ENCODE measurements around the gene HSPG2. TPM values are rescaled to one million over a fixed set of nuclear protein-coding genes. Genes with fewer than 3 reads are reported as not detected.
"Not testable (repeated sequence)": the region's sequence is repeated elsewhere in the genome, so short reads cannot be mapped to it uniquely, and the experiment has no call there.

Gene HSPG2
- total RNA-seq, 4 donors from 2014 or later = 311 to 1,021 (median 351) TPM

DNA sequence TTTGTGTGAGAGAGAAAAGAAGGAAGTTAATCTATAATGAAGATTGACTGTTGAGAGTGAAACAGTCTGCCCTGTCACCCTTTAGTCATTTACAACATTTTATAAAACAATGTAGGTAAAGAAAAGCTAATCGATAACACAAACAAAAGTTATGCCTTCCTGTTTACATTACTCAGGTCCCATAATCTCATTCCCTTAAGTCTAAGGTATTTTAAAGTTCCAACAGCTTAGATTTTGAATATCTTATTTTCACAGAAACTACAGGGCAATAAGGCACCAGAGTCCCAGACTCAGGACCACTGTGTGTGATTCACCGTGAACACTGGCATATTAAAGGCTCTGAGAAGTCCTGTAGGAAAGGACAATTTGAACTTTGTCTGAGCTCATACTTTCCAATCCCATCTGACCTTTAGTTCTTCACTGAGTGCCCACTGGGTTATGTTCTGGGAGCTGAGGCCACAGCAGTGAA, 35.9 kb upstream of the HSPG2 start:
- not testable (repeated sequence) for H3K27ac ChIP-seq, ATAC-seq, H3K9me3 ChIP-seq, H3K36me3 ChIP-seq, H3K4me3 ChIP-seq, H3K27me3 ChIP-seq, H3K4me1 ChIP-seq
- 39 to 64% methylated on average over 2 of the region's 2 CpGs for WGBS, 2 donors (ENCODE audit: low coverage in 1 of 2)

GRCh38 chr1:21970523-21970922, 33.4 kb upstream of the HSPG2 start:
- not testable (repeated sequence) for H3K36me3 ChIP-seq, H3K9me3 ChIP-seq, H3K27ac ChIP-seq, ATAC-seq, H3K4me1 ChIP-seq, H3K4me3 ChIP-seq, H3K27me3 ChIP-seq
- WGBS, 2 donors (ENCODE audit: low coverage in 1 of 2) = 44 to 66% methylated on average over 4 of the region's 4 CpGs

DNA sequence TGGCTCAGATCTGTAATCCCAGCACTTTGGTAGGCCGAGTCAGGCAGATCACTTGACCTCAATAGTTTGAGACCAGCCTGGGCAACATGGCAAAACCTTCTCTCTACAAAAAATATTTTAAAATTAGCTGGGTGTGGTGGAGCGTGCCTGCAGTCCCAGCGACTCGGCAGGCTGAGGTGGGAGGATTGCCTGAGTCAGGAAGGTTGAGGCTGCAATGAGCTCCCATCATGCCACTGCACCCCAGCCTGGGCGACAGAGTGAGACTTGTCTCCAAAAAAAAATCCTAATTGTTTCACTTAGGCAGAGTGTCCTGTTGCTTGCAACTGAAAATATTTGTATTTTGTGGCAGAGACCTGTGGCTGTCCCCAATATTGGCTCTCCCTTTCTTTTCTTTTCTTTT, 32.0 kb upstream of the HSPG2 start:
- not testable (repeated sequence) for ATAC-seq

DNA sequence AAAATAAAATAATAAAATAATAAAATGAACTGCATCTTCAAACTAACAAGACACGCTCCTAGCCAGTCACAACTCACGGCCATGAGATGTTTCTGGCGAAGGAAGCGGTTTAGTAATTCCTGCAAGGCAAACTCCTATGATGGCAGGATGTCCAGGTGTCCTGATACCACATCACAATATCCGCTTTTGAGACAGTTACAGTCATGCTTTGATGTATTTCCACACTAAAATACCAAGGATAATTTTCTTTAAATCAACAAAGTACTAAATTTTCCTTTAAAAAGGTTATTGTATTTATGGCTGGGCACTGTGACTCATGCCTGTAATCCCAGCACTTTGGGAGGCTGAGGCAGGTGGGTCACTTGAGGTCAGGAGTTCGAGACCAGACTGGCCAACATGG, 30.1 kb upstream of the HSPG2 start:
- not testable (repeated sequence) for H3K9me3 ChIP-seq, H3K27ac ChIP-seq, H3K36me3 ChIP-seq, ATAC-seq, H3K4me1 ChIP-seq, H3K4me3 ChIP-seq, H3K27me3 ChIP-seq
- 90 to 93% methylated on average over 5 of the region's 6 CpGs for WGBS, 2 donors (ENCODE audit: low coverage in 1 of 2)

More for the DNA sequence above, 32.0 kb upstream of the HSPG2 start:
- H3K9me3 ChIP-seq, H3K36me3 ChIP-seq, H3K4me1 ChIP-seq, H3K27ac ChIP-seq, H3K27me3 ChIP-seq, H3K4me3 ChIP-seq: not testable (repeated sequence)
- WGBS, 2 donors (ENCODE audit: low coverage in 1 of 2) = 73% methylated on average over 5 of the region's 5 CpGs; no CpG with 5 or more reads in 1 of the 2 donors

DNA sequence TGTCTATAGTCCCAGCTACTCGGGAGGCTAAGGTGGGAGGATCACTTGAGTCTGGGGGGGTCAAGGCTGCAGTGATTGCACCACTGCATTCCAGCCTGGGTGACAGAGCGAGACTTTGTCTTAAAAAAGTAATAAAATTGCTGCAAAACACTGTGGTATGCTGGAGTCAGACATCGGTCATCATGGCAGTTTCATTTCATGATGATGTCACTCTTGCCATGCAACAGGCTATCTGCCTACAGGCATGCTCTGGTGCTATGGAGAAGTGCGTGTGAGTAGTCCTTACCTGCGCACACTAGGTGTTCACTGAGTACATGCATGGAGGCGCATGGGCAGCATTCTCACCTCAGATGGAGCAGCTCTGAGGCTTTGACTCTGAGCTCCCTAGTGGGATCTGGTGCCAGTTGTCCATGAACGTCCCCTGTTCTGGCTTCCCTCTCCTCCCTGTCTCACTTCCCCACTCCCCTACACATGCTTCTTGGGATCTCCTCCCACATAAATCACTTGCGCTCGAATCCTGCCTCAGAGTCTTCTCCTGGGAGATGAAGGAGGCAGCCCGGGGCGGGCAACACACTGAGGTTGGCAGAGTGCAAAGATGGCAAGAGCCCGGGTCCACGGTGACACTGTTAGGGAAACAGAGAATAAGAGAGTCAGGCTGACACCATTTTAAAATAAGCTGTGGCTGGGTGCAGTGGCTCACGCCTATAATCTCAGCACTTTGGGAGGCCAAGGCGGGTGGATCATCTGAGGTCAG, 29.3 kb upstream of the HSPG2 start:
- TF ChIP-seq POLR2AphosphoS5 (IDR thresholded peaks at IDR 0.05) (no peak), CTCF (IDR thresholded peaks at IDR 0.05) (no peak), EP300 (IDR thresholded peaks at IDR 0.05) (no peak), POLR2A (IDR thresholded peaks at IDR 0.05) (no peak)
- H3K4me1 ChIP-seq = peaks cover 0 to 7% (median 6%) of the 10 kb centered on the region in 3 donors
- no peaks in the 10 kb centered on the region for H3K27me3 ChIP-seq
- no peaks in the 10 kb centered on the region for H3K9me3 ChIP-seq
- 76 to 89% methylated on average over 2 to 4 of the region's 15 CpGs for WGBS, 2 donors (ENCODE audit: low coverage in 1 of 2)
- no peak overlapping the region for H3K4me3 ChIP-seq
- H3K36me3 ChIP-seq = no peaks in the 10 kb centered on the region
- no peak overlapping the region for H3K27ac ChIP-seq
- ATAC-seq = no peak

- H3K4me3 ChIP-seq = no peak overlapping the region
- peak overlapping the region in 1 of 4 donors; percentile 2 for H3K27ac ChIP-seq
- TF ChIP-seq POLR2A (IDR thresholded peaks at IDR 0.05) (no peak), POLR2AphosphoS5 (IDR thresholded peaks at IDR 0.05) (peak; percentile 39), EP300 (IDR thresholded peaks at IDR 0.05) (no peak), CTCF (IDR thresholded peaks at IDR 0.05) (peak in 3 of 4 experiments; percentile 93 to 97 (median 94))
- peak; percentile 83 for ATAC-seq
- H3K36me3 ChIP-seq = no peaks in the 10 kb centered on the region
- H3K4me1 ChIP-seq = peaks cover 0 to 7% (median 7%) of the 10 kb centered on the region in 3 donors
- H3K9me3 ChIP-seq = no peaks in the 10 kb centered on the region
- 54 to 72% methylated on average over 7 to 8 of the region's 11 CpGs for WGBS, 2 donors (ENCODE audit: low coverage in 1 of 2)
- no peaks in the 10 kb centered on the region for H3K27me3 ChIP-seq
These were observed 26.5 kb upstream of the HSPG2 start for GRCh38 chr1:21963477-21964217.

DNA sequence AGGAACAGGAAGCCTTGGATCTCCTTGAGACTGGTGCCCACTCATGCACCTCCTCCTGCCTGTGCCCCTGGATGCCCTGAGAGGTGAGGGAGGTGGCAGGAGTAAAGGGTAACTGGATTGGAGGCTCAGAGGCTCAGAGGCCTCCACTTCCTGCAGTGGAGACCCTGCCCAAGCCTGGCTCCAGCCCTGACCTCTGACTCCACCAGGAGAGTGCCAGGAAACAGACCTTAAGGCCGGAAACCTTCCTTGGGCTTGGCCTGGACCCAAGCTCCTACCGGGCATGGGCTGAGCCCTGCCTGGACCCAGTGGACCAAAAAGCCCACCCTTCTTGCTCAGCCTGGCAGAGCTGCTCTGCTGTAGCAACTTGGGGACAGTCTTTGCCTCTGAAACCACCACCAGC, 24.7 kb upstream of the HSPG2 start:
- WGBS, 2 donors (ENCODE audit: low coverage in 1 of 2) = no CpG with 5 or more reads among the region's 2 CpGs
- Histone ChIP-seq H3K4me1 (peaks cover 0 to 25% (median 13%) of the 10 kb centered on the region in 3 donors), H3K27ac (peak overlapping the region in 2 of 4 donors; percentile 7 to 16), H3K36me3 (no peaks in the 10 kb centered on the region), H3K9me3 (no peaks in the 10 kb centered on the region), H3K4me3 (no peak overlapping the region), H3K27me3 (no peaks in the 10 kb centered on the region)
- peak; percentile 39 for ATAC-seq
- TF ChIP-seq POLR2AphosphoS5 (IDR thresholded peaks at IDR 0.05) (peak; percentile 16), POLR2A (IDR thresholded peaks at IDR 0.05) (no peak)

All from gastroesophageal sphincter (tissue), 4 donors.